ENCODE results near the gene TMEM151B. TPM values are rescaled to one million over a fixed set of nuclear protein-coding genes. Genes with fewer than 3 reads are reported as not detected.
A peak's percentile ranks its signal among the peaks of the same experiment; 100 is the strongest.

The TMEM151B gene
- total and polyA plus RNA-seq, 7 donors: 0.16 to 1.1 (median 0.63) TPM; not detected in 2

GRCh38 chr6:44298055-44298803, 28.0 kb downstream of the TMEM151B start:
- 39 to 50% methylated on average over 20 of the region's 20 CpGs for whole genome bisulfite sequencing, 2 donors
- Histone ChIP-seq H3K27ac (no peak overlapping the region), H3K9me3 (no peaks in the 10 kb centered on the region), H3K4me1 (peaks cover 0 to 15% (median 13%) of the 10 kb centered on the region in 4 donors), H3K4me3 (peak overlapping the region in 2 of 4 donors; percentile 51 to 54), H3K27me3 (peaks cover 5 to 54% (median 40%) of the 10 kb centered on the region in 3 donors), H3K36me3 (peaks cover 0 to 32% (median 22%) of the 10 kb centered on the region in 4 donors)
- no peak for DNase-seq
- intact Hi-C loops (cut with DNase I): no loop called here
- no peak for TF ChIP-seq EP300 (IDR thresholded peaks at IDR 0.05)

GRCh38 chr6:44298864-44299263, 28.6 kb downstream of the TMEM151B start:
- Histone ChIP-seq H3K27ac (no peak overlapping the region), H3K27me3 (peaks cover 5 to 48% (median 34%) of the 10 kb centered on the region in 3 donors), H3K36me3 (peaks cover 0 to 38% (median 28%) of the 10 kb centered on the region in 4 donors), H3K4me1 (peaks cover 0 to 15% (median 13%) of the 10 kb centered on the region in 4 donors), H3K9me3 (no peaks in the 10 kb centered on the region), H3K4me3 (no peak overlapping the region)
- intact Hi-C loops (cut with DNase I): no loop called here
- no peak for DNase-seq
- 76 to 91% methylated on average over 3 of the region's 3 CpGs for WGBS, 2 donors
- TF ChIP-seq EP300 (IDR thresholded peaks at IDR 0.05) (no peak), POLR2AphosphoS5 (IDR thresholded peaks at IDR 0.05) (no peak), POLR2A (IDR thresholded peaks at IDR 0.05) (no peak), CTCF (IDR thresholded peaks at IDR 0.05) (no peak)

GRCh38 chr6:44300292-44300823, 30.1 kb downstream of the TMEM151B start:
- Histone ChIP-seq H3K4me3 (no peak overlapping the region), H3K9me3 (no peaks in the 10 kb centered on the region), H3K27me3 (peaks cover 0 to 33% (median 22%) of the 10 kb centered on the region in 3 donors), H3K27ac (no peak overlapping the region), H3K36me3 (peaks cover 0 to 53% (median 38%) of the 10 kb centered on the region in 4 donors), H3K4me1 (peaks cover 0 to 15% (median 13%) of the 10 kb centered on the region in 4 donors)
- intact Hi-C loops (cut with DNase I): no loop called here
- WGBS, 2 donors: 89 to 92% methylated on average over 7 of the region's 7 CpGs
- TF ChIP-seq POLR2A (IDR thresholded peaks at IDR 0.05) (no peak), CTCF (IDR thresholded peaks at IDR 0.05) (no peak), EP300 (IDR thresholded peaks at IDR 0.05) (no peak), POLR2AphosphoS5 (IDR thresholded peaks at IDR 0.05) (no peak)
- DNase-seq: no peak

GRCh38 chr6:44301106-44301505, 30.9 kb downstream of the TMEM151B start:
- Histone ChIP-seq H3K36me3 (peaks cover 0 to 60% (median 41%) of the 10 kb centered on the region in 4 donors), H3K27ac (no peak overlapping the region), H3K4me1 (peaks cover 0 to 15% (median 13%) of the 10 kb centered on the region in 4 donors), H3K27me3 (peaks cover 0 to 26% (median 15%) of the 10 kb centered on the region in 3 donors), H3K9me3 (no peaks in the 10 kb centered on the region), H3K4me3 (no peak overlapping the region)
- intact Hi-C loops (cut with DNase I): no loop called here
- TF ChIP-seq CTCF (IDR thresholded peaks at IDR 0.05) (no peak), POLR2A (IDR thresholded peaks at IDR 0.05) (no peak), POLR2AphosphoS5 (IDR thresholded peaks at IDR 0.05) (no peak), EP300 (IDR thresholded peaks at IDR 0.05) (no peak)
- no peak for DNase-seq
- WGBS, 2 donors: 93 to 94% methylated on average over 8 of the region's 8 CpGs

- DNase-seq: no peak
- peaks cover 0 to 12% (median 11%) of the 10 kb centered on the region in 4 donors for H3K4me1 ChIP-seq
- peaks cover 0 to 69% (median 45%) of the 10 kb centered on the region in 4 donors for H3K36me3 ChIP-seq
- H3K27ac ChIP-seq: no peak overlapping the region
- no peak overlapping the region for H3K4me3 ChIP-seq
- intact Hi-C loops (cut with DNase I): no loop called here
- H3K9me3 ChIP-seq: no peaks in the 10 kb centered on the region
- no peak for TF ChIP-seq EP300 (IDR thresholded peaks at IDR 0.05)
- TF ChIP-seq CTCF (IDR thresholded peaks at IDR 0.05): no peak
- TF ChIP-seq POLR2AphosphoS5 (IDR thresholded peaks at IDR 0.05): no peak
- TF ChIP-seq POLR2A (IDR thresholded peaks at IDR 0.05): no peak
- peaks cover 0 to 17% (median 8%) of the 10 kb centered on the region in 3 donors for H3K27me3 ChIP-seq
- 88 to 94% methylated on average over 14 of the region's 14 CpGs for WGBS, 2 donors
Measured at GRCh38 chr6:44301782-44302564, 31.7 kb downstream of the TMEM151B start.

All from sigmoid colon (tissue), 7 donors.